ENCODE data around the gene TLX3. TPM values are rescaled to one million over a fixed set of nuclear protein-coding genes. Genes with fewer than 3 reads are reported as not detected.
A peak's percentile ranks its signal among the peaks of the same experiment; 100 is the strongest.
"Not testable (repeated sequence)": the region's sequence is repeated elsewhere in the genome, so short reads cannot be mapped to it uniquely, and the experiment has no call there.

The TLX3 gene
- not detected in 2 replicates for total RNA-seq (2014; rRNA removed; shearing (Covaris generic))
- polyA plus RNA-seq (2015; cell fraction: cytosol; rRNA removed), result not detected in 2 replicates
- not detected in 2 replicates for polyA plus RNA-seq (2015; cell fraction: nucleus; rRNA removed)

GRCh38 chr5:171308453-171309275, at the start of gene TLX3:
Gene TLX3, plus strand, starts transcription at chr5:171309248. Its CDS starts 118 bp downstream, at chr5:171309366.
- DNase-seq (ENCODE audit: low read depth), result no peak

DNA sequence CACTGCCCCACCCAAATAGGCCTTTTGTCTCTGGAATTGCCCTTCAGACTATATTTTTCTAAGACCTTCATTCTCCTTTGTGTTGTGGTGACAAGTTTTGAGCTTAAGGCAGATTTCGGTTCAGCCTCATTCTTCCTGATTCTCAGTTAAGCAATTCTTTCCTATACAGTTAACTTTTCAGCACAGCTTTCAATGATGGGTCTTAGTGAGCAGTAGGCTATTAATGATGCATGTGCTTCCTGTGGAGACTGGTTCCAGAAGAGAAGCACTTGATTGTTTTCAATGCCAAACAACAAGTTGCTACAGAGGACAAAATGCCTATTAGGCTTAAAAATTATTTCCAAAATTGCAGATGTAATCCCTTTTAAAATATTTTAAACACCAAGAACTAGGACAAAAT, 47.7 kb upstream of the TLX3 start:
- DNase-seq (ENCODE audit: low read depth), result no peak

- no peak for DNase-seq (ENCODE audit: low read depth)
These were observed 47.1 kb upstream of the TLX3 start for GRCh38 chr5:171261904-171262303.

DNA sequence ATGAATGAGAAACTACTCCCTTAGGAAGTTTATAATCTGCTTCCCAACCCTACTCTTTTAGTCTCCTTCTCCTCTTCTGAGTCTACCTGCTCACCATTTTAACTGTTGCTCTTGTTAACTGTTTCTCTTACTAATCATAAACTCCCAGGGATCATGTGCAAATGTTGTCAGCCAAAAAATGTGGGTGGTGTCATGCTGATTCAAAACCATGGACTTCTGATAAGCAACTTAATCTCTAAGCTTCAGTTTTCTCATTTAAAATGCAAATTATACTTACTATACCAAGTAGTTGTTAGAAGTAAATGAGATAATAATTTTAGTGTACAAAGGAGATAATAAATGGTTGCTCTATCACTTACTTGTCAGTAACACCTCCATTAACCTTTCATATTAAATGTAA, 45.9 kb upstream of the TLX3 start:
- DNase-seq (ENCODE audit: low read depth), result no peak

- no peak for DNase-seq (ENCODE audit: low read depth)
These were observed 44.2 kb upstream of the TLX3 start for GRCh38 chr5:171264843-171265242.

DNA sequence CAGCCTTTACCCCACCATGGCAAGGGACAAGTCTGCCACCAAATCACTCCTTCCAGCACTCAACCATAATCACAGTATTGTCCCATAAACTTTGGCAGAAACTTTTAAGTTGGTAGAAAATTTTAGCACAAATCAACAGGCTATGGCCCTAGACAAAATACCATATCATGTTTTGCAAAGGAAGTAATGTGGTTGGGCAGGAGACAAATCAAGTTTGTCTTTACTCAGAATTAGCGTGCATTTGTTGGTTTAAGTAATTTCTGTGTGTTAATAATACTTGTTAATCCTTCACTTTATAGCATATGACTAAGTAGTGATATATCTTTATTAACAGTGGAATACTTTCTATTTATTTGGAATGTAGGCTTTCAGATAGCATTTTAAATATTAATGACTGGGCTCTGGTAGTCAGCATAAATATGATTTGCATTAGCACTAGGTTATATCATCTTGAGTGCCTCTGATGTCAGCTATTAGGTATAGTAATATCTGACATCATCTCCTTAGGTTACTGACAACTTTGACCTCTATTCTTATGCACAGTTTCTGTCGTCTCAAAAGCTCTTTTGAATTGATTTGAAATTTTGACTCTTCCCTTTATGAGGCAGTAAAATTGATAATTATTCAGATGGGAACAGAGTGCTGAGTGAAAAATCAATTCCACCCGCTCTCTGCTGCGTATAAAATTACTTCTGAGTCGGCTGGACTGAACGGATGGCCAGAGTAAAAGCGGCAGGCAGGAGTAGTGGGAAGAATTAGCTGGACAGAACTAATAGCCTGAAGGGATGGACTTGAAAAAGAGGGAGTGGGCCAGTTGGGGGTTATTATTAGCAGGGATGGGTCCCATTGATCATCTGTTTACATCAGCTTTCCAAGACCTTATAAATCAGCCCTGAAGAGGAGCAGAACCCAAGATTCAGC, 40.1 kb upstream of the TLX3 start:
- DNase-seq (ENCODE audit: low read depth), result no peak

DNA sequence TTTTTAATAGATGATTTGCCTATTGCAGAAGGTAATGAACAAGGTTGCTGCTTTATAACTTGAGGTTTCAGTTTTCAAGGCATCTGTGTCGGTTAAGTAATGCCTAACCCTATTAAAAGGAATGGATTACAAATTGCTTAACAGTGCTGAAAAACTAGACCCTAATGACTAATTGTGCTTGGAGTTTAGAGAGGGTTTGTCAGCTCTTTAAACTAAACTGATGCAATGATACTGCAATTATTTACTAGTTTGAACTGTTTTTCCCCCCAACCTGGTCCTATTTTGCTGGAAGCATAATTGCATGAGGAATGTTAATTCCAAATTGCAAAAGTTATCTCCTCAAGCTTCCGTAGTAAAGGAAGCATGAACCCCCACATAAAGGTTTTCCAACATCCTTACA, 39.3 kb upstream of the TLX3 start:
- no peak for DNase-seq (ENCODE audit: low read depth)

GRCh38 chr5:171270136-171270535, 38.9 kb upstream of the TLX3 start:
- no peak for DNase-seq (ENCODE audit: low read depth)

GRCh38 chr5:171271798-171272197, 37.2 kb upstream of the TLX3 start:
- DNase-seq (ENCODE audit: low read depth), result no peak

DNA sequence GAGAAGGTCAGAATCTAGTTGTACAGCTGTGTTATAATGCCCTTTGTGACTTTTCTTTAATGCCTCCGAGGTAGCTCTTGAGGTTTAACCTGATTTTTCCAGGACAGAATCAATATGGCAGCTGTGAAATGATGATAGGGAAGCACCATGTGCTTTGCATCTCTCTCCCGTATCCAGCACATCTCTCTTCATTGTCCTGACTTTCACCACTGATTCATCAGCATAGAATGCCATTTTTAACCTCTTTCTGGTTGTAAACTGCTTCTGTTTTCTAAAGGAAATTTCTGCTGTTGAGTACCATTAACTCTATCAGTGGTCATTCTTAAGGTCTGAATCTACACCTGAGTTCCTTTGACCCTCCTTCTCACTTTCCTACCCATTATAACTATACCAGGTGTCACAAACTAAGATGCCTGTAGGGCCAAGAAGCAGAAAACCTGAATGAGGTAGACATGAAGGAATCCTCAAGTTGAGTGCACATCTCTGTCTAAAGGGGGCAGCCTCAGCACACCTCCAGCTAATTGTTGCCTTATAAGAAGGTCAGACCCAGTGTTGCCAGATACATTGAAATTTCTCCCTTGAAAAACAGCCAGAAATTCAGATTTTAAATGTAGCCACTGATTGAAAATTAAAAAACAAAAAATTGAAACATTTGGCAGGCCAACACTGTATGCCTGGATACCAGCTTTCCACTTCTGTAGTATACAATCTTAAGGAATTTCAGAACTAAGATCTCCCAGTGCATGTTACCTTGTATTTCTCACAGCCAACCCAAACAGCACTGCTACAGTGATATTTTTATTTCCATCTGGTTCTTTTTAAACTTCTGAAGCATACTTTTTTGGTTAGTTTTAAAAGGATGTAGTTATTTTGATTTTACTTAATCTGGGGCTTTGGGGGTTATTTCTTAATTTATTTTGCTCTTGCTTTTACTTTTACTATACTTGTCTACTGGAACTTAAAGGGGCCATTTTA, 35.8 kb upstream of the TLX3 start:
- peak; percentile 42 for DNase-seq (ENCODE audit: low read depth)

GRCh38 chr5:171275841-171276544, 33.1 kb upstream of the TLX3 start:
- DNase-seq (ENCODE audit: low read depth), result no peak

DNA sequence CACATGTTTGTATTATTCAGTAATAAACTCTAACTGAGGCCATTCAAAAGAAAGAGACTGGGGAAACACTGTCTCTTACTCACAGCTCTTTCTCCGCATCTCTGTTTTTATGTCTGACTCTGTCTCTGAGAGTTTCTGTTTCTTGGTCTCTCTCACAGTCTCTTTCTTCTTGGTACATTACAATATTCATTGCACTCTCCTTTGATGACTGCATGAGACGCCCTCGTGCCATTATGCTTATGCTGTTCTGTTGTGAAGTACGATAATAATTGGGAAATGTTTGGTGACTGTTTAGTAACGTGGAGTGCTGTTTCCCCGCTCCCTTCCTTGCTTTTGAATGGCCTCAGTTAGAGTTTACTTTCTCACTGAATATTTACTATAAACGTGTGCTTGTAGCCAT, 25.3 kb upstream of the TLX3 start:
- DNase-seq (ENCODE audit: low read depth), result no peak

GRCh38 chr5:171285465-171285864, 23.6 kb upstream of the TLX3 start:
- DNase-seq (ENCODE audit: low read depth), result no peak

GRCh38 chr5:171288066-171288465, 21.0 kb upstream of the TLX3 start:
- DNase-seq (ENCODE audit: low read depth), result peak; percentile 65

DNA sequence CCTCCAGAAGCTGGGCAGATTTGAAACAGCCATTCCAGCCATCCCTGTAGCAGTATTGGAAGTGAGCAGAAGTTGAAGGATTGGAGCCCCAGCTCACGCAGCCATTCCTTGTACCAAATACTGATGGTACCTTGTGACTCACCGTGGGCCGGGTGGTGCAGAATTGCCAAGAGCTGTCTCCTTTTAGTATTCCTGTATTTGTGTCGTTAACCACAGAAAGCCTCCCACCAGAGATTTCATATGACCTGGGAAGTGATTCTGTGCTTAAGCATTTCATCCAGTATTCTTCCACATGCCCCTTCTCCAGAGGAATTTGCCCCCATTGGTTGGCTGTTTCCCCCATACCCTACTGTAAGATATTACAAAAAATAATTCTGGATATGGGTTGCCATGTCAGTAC, 17.7 kb upstream of the TLX3 start:
- peak; percentile 41 for DNase-seq (ENCODE audit: low read depth)

DNA sequence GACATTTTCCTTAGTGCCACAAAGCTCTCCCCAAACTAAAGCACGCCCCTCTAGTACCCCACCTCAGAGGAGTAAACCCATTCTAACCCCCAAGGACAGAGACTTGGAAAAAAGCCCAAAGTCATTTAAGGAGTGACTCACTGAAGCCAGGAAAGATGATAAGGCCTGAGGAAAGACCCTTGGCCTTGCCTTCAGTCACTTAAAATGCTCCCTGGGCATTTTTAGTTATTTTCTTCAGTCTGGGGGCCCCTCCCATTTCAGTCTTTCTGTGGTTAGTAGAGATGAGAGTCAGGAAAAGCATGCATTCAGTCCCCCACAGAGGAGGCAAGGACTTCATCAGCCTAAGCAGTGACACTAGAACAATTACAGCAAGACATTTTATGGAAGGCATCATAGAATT, 13.7 kb upstream of the TLX3 start:
- peak; percentile 53 for DNase-seq (ENCODE audit: low read depth)

DNA sequence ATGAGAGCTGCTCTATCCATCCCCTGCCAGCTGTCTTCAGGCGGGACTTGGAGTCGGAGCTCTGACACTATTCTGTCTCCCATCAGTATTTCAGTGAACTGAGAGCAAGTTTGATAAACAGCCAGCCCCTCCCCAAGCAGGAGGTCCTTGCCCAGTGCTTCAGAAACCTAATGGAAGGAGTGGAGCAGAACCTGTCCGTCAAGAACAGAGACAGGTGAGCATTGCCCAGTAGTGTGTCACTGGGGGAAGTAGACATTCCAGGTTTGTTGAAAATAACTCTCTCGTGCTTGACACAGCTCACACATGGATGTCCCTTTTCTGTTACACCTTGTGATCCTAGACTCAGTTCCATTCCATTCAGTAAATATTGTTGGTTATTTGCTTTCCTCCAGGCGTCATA, 13.2 kb upstream of the TLX3 start:
- DNase-seq (ENCODE audit: low read depth), result no peak

DNA sequence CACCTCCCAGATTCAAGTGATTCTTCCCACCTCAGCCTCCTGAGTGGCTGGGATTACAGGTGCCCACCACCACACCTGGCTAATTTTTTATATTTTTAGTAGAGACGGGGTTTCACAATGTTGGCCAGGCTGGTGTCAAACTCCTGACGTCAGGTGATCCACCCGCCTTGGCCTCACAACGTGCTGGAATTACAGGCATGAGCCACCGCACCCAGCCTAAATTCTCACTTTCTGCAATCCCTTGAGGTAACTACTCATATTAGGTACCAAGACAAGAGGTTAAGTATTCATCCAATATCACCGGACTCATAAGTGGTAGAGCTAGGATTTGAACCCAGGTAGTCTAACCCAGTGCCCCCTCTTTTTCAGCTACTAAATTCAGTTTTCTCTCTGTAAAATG, 11.1 kb upstream of the TLX3 start:
- not testable (repeated sequence) for DNase-seq (ENCODE audit: low read depth)

DNA sequence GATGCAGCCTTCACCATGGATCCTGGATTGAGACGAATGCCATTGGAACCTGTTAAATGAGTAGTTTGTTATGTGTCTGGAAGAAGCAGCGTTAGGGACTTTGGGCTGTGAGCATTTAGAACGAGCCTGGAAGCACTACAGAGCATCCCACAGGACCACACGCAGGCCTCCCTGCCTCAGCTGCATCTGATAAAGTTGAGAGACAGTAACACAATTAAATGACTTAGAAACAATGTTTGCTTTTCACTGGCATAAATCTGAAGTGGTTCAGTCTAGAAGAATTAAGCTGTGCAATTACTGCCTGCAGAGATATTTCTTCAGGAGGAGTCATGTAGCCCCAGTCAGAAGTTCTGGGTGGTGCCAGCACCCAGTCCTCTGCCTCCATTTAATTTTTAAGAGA, 9.8 kb upstream of the TLX3 start:
- DNase-seq (ENCODE audit: low read depth), result no peak

- DNase-seq (ENCODE audit: low read depth), result no peak
These were observed 9.2 kb upstream of the TLX3 start for GRCh38 chr5:171299851-171300250.
